ENCODE measurements around the gene KDELR3. TPM values are rescaled to one million over a fixed set of nuclear protein-coding genes. Genes with fewer than 3 reads are reported as not detected.

KDELR3 gene
- total and polyA plus RNA-seq, 2 donors (not counting 3 experiments of a cell fraction or from before 2014, with no cell fraction given): 28.6 to 61.3 TPM

DNA sequence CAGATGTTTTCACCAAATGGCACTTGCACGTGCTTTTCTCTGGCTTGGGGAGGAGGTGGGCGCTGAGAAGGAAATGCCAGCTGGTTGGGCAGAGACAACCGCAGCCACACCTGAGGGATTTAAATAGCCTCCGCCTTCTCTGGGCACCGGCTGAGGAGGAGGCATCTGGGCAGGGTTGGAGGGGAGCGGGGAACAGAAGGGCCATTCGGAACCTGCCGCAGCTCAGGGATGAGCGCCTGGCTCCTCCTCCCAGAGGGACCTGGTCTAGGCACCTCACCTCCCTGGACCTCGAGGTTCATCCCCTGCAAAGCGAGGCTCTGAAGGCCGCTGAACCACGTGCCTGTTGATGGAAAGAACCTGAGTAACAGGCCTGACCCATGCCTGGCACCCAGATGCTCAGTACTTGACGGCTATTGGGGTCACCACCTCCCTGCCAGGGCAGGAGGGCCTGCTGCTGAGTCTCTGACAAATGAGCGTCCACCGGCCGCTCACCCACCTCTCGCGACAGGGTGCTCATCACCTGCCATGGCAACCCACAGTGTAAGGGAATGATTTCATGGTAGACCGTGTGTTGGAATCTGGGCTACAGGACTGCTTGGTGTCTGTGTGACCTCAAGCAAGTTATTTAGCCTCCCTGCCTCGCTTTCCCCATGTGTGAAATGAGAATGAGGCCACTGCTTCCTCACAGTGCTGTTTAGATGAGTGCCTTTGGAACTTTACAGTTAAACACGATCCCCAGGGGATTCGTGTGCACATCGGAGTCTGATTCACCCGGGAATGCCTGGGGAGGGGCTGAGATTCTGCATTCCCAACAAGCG is 2.0 kb upstream of the KDELR3 start:
- intact Hi-C loops (cut with micrococcal nuclease): no loop called here
- DNase-seq (ENCODE audit: low read depth, low spot score) (no peak), FAIRE-seq (no peak)
- Histone ChIP-seq H3K36me3 (ENCODE audit: control insufficient read depth in 2 of 2, extremely low read depth in 1 of 2, insufficient read depth in 2 of 2, low read length in 2 of 2) (no peaks in the 10 kb centered on the region), H3K9me1 (replicated peaks; ENCODE audit: control insufficient read depth, extremely low read depth, insufficient read depth, low read length) (no peaks in the 10 kb centered on the region), H4K20me1 (replicated peaks; ENCODE audit: control insufficient read depth, extremely low read depth, insufficient read depth, low read length) (no peaks in the 10 kb centered on the region), H3K79me2 (ENCODE audit: control insufficient read depth, insufficient read depth, low read length) (peaks cover 2% of the 10 kb centered on the region), H3K4me2 (ENCODE audit: insufficient read depth, low read length) (no peak overlapping the region), H3K9me3 (replicated peaks; ENCODE audit: control insufficient read depth, insufficient read depth, low read length) (no peaks in the 10 kb centered on the region), H3K9ac (replicated peaks; ENCODE audit: extremely low read depth, insufficient read depth, low read length) (no peak overlapping the region), H2AFZ (ENCODE audit: low read depth, low read length) (no peak overlapping the region), H3K4me3 (replicated peaks in 1 of 3; ENCODE audit: insufficient read depth in 1 of 3, low read depth in 1 of 3, low read length in 3 of 3) (no peak overlapping the region), H3K27me3 (ENCODE audit: control insufficient read depth in 2 of 2, insufficient read depth in 2 of 2, low read length in 2 of 2) (peaks cover 6 to 7% of the 10 kb centered on the region in 2 experiments), H3K27ac (ENCODE audit: insufficient read depth, low read depth, low read length) (no peak overlapping the region), H3K4me1 (ENCODE audit: control insufficient read depth, extremely low read depth, insufficient read depth, low read length) (peaks cover 13% of the 10 kb centered on the region)
- no peak for TF ChIP-seq GATA2 (IDR thresholded peaks at IDR 0.05; ENCODE audit: insufficient read depth, insufficient read length, low read depth, low read length)
- TF ChIP-seq, protein P1, sequence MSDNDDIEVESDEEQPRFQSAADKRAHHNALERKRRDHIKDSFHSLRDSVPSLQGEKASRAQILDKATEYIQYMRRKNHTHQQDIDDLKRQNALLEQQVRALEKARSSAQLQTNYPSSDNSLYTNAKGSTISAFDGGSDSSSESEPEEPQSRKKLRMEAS (IDR thresholded peaks at IDR 0.05; ENCODE audit: insufficient read depth, insufficient read length): no peak
- TF ChIP-seq, protein P2, sequence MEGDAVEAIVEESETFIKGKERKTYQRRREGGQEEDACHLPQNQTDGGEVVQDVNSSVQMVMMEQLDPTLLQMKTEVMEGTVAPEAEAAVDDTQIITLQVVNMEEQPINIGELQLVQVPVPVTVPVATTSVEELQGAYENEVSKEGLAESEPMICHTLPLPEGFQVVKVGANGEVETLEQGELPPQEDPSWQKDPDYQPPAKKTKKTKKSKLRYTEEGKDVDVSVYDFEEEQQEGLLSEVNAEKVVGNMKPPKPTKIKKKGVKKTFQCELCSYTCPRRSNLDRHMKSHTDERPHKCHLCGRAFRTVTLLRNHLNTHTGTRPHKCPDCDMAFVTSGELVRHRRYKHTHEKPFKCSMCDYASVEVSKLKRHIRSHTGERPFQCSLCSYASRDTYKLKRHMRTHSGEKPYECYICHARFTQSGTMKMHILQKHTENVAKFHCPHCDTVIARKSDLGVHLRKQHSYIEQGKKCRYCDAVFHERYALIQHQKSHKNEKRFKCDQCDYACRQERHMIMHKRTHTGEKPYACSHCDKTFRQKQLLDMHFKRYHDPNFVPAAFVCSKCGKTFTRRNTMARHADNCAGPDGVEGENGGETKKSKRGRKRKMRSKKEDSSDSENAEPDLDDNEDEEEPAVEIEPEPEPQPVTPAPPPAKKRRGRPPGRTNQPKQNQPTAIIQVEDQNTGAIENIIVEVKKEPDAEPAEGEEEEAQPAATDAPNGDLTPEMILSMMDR (IDR thresholded peaks at IDR 0.05; ENCODE audit: extremely low read depth in 1 of 2, insufficient read depth in 1 of 2, low read depth in 1 of 2, low read length in 2 of 2): no peak
- no peak for TF ChIP-seq POLR2A (IDR thresholded peaks at IDR 0.05; ENCODE audit: low read depth, low read length)
- TF ChIP-seq JUN (IDR thresholded peaks at IDR 0.05; ENCODE audit: borderline replicate concordance, insufficient read depth, insufficient read length, low read depth): no peak
- no peak for TF ChIP-seq FOS (IDR thresholded peaks at IDR 0.05; ENCODE audit: borderline replicate concordance, insufficient read depth, low read length)
- TF ChIP-seq POLR2AphosphoS5 (IDR thresholded peaks at IDR 0.05; ENCODE audit: insufficient read depth, low read depth, low read length): no peak
- BruUV-seq (replicated peaks): no TSS peak
- ChIA-PET CTCF (no interaction called here), POLR2A (no interaction called here)
- dilution Hi-C loops (cut with MboI; ENCODE audit: extremely low pct_ligation_motif_present, low sequenced_read_pairs): no loop called here

Measured in endothelial cell of umbilical vein (primary cell).